WTC11 (cell line): ENCODE results near the gene CAMK2G.

Experiments
- NR2C2 ChIP-seq: sonication (generic); formaldehyde crosslinking; IDR thresholded peaks from 2 replicates; pipeline ENCODE4 v1.8.0; 2022; ENCODE audit warnings: mild to moderate bottlenecking, missing genetic modification reagents
- TEAD4 ChIP-seq: sonication (generic); formaldehyde crosslinking; IDR thresholded peaks from 2 replicates; pipeline ENCODE4 v1.8.0; 2022; ENCODE audit warnings: mild to moderate bottlenecking, missing genetic modification reagents
- ZNF396 ChIP-seq: fragments of 250-450 bp; sonication (Bioruptor Pico); IDR thresholded peaks from 2 replicates; pipeline ENCODE4 v1.8.0; 2021; ENCODE audit warnings: mild to moderate bottlenecking, moderate library complexity, borderline replicate concordance

DNA sequence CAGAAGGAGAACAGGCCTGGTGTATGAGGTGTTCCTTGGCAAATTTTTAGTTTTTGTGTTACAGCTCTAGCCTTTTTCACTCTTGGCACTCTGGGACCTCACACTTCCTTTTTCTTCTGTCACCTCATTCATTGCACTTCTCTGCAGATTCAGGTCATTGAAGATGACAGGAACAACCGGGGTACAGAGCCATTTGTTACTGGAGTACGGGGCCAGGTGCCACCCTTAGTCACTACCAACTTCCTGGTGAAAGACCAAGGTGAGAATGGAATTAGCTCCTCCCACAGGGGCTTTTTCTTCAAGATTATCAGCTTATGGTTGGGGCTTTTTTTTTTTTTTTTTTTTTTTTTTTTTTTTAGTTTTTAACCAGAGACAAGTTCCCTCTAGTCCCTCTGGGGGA, 111.0 kb downstream of the CAMK2G start:
- TF ChIP-seq ZNF396 (CRISPR knock-in tag) = no peak
- no peak for TF ChIP-seq NR2C2 (CRISPR knock-in tag)
- no peak for TF ChIP-seq TEAD4 (CRISPR knock-in tag)
